HEK293 (cell line): ENCODE results near the gene VDR.

Experiments used
- CTCF ChIA-PET: fragments of 350-600 bp; formaldehyde crosslinking; extraction: SDS; loops from one replicate; lab custom pipeline; 2021; ENCODE audit warnings: antibody characterized with exemption; lab: Yijun Ruan, JAX
- POLR2A ChIA-PET: fragments of 300-600 bp; formaldehyde crosslinking; extraction: SDS; loops from one replicate; lab custom pipeline; 2020; ENCODE audit warnings: antibody characterized with exemption, inconsistent platforms; lab: Yijun Ruan, JAX
- H3K27ac ChIP-seq: fragments of 200-500 bp; sonication (Bioruptor generic); 2 replicates; pipeline ENCODE4 v1.5.1; 2014; ENCODE audit warnings: low read depth, low read length, control low read depth, inconsistent platforms; ENCODE audit errors: extremely low read depth
- H3K36me3 ChIP-seq, 2 experiments: fragments of 200-500 bp in 1 of 2; sonication (Bioruptor generic) in 1 of 2; 1 replicate in 1 of 2; 2 replicates in 1 of 2; pipeline ENCODE4 v1.5.1; 2014 to 2017; ENCODE audit warnings: inconsistent platforms in 2 of 2, low read length in 2 of 2; ENCODE audit not compliant: control insufficient read depth in 2 of 2, insufficient read depth in 1 of 2
- H3K4me1 ChIP-seq: fragments of 200-500 bp; sonication (Bioruptor generic); 2 replicates; pipeline ENCODE4 v1.5.1; 2014; ENCODE audit warnings: mild to moderate bottlenecking, low read length, inconsistent platforms; ENCODE audit not compliant: control insufficient read depth, insufficient read depth
- H3K4me3 ChIP-seq: 2 replicates; pipeline ENCODE4 v1.5.1; 2011; ENCODE audit warnings: low read depth, mild to moderate bottlenecking, control low read depth, low read length, moderate library complexity
- H3K9me3 ChIP-seq: fragments of 200-500 bp; sonication (Bioruptor generic); 2 replicates; pipeline ENCODE4 v1.5.1; 2014; ENCODE audit warnings: low read depth, low read length, inconsistent platforms; ENCODE audit not compliant: control insufficient read depth, insufficient read depth
- SETDB1 ChIP-seq: IDR thresholded peaks from one replicate; pipeline ENCODE4 v1.6.1; 2017; ENCODE audit warnings: mild to moderate bottlenecking, low read length, moderate library complexity, mixed read lengths; ENCODE audit not compliant: insufficient read length
- TRIM28 ChIP-seq: IDR thresholded peaks from 2 replicates; pipeline ENCODE4 v1.6.1; 2011; ENCODE audit warnings: low read length, control low read depth, borderline replicate concordance
- ZBTB6 ChIP-seq: fragments of 450-650 bp; formaldehyde crosslinking; IDR thresholded peaks from 2 replicates; pipeline ENCODE4 v1.5.1; 2017; ENCODE audit warnings: missing biosample characterization, missing genetic modification characterization
- ZFP3 ChIP-seq: fragments of 450-650 bp; formaldehyde crosslinking; IDR thresholded peaks from 2 replicates; pipeline ENCODE4 v1.5.1; 2016; ENCODE audit warnings: low read depth, missing biosample characterization, missing genetic modification characterization
- ZNF146 ChIP-seq: fragments of 450-650 bp; formaldehyde crosslinking; IDR thresholded peaks from 2 replicates; pipeline ENCODE4 v1.5.1; 2016; ENCODE audit warnings: missing biosample characterization, missing genetic modification characterization
- ZNF19 ChIP-seq: fragments of 450-650 bp; formaldehyde crosslinking; IDR thresholded peaks from 2 replicates; pipeline ENCODE4; 2016; ENCODE audit warnings: missing biosample characterization, missing genetic modification characterization, low read depth
- ZNF211 ChIP-seq: fragments of 450-650 bp; formaldehyde crosslinking; IDR thresholded peaks from 2 replicates; pipeline ENCODE4 v1.5.1; 2016; ENCODE audit warnings: low read depth, missing biosample characterization, missing genetic modification characterization
- ZNF214 ChIP-seq: fragments of 450-650 bp; formaldehyde crosslinking; IDR thresholded peaks from 2 replicates; pipeline ENCODE4 v1.5.1; 2017; ENCODE audit warnings: missing biosample characterization, mild to moderate bottlenecking, missing genetic modification characterization, borderline replicate concordance
- ZNF423 ChIP-seq: fragments of 450-650 bp; formaldehyde crosslinking; IDR thresholded peaks from 2 replicates; pipeline ENCODE4 v1.5.1; 2016; ENCODE audit warnings: missing biosample characterization, missing genetic modification characterization
- ZNF521 ChIP-seq: fragments of 450-650 bp; formaldehyde crosslinking; IDR thresholded peaks from 2 replicates; pipeline ENCODE4 v1.5.1; 2017; ENCODE audit warnings: missing biosample characterization, mild to moderate bottlenecking, missing genetic modification characterization
- ZNF560 ChIP-seq: fragments of 450-650 bp; formaldehyde crosslinking; IDR thresholded peaks from 2 replicates; pipeline ENCODE4 v1.5.1; 2017; ENCODE audit warnings: missing biosample characterization, missing genetic modification characterization, borderline replicate concordance
- ZNF561 ChIP-seq: fragments of 450-650 bp; IDR thresholded peaks from 2 replicates; pipeline ENCODE4 v1.5.1; 2018; ENCODE audit warnings: missing biosample characterization, missing genetic modification characterization, borderline replicate concordance
- ZNF585B ChIP-seq: fragments of 450-650 bp; formaldehyde crosslinking; IDR thresholded peaks from 2 replicates; pipeline ENCODE4 v1.5.1; 2016; ENCODE audit warnings: missing biosample characterization, missing genetic modification characterization
- ZNF658 ChIP-seq: fragments of 450-650 bp; formaldehyde crosslinking; IDR thresholded peaks from 2 replicates; pipeline ENCODE4; 2016; ENCODE audit warnings: missing biosample characterization, missing genetic modification characterization
- ZNF670 ChIP-seq: fragments of 450-650 bp; formaldehyde crosslinking; IDR thresholded peaks from 2 replicates; pipeline ENCODE4 v1.5.1; 2016; ENCODE audit warnings: missing biosample characterization, missing genetic modification characterization, low read depth
- ZNF777 ChIP-seq: fragments of 450-650 bp; formaldehyde crosslinking; IDR thresholded peaks from 2 replicates; pipeline ENCODE4 v1.5.1; 2017; ENCODE audit warnings: missing biosample characterization, missing genetic modification characterization, borderline replicate concordance
- ZSCAN16 ChIP-seq: fragments of 450-650 bp; formaldehyde crosslinking; IDR thresholded peaks from 2 replicates; pipeline ENCODE4 v1.5.1; 2016; ENCODE audit warnings: missing biosample characterization, missing genetic modification characterization
- ZXDB ChIP-seq: fragments of 450-650 bp; formaldehyde crosslinking; IDR thresholded peaks from 2 replicates; pipeline ENCODE4 v1.5.1; 2016; ENCODE audit warnings: missing biosample characterization, missing genetic modification characterization
- TF ChIP-seq, protein P1 (sequence below): fragments of 450-650 bp; formaldehyde crosslinking; IDR thresholded peaks from 2 replicates; pipeline ENCODE4 v1.5.1; 2016; ENCODE audit warnings: missing biosample characterization, missing genetic modification characterization
- TF ChIP-seq, protein P2 (sequence below): fragments of 450-650 bp; formaldehyde crosslinking; IDR thresholded peaks from 2 replicates; pipeline ENCODE4; 2016; ENCODE audit warnings: missing biosample characterization, missing genetic modification characterization
- TF ChIP-seq, protein P3 (sequence below): fragments of 450-650 bp; formaldehyde crosslinking; IDR thresholded peaks from 2 replicates; pipeline ENCODE4 v1.5.1; 2016; ENCODE audit warnings: missing biosample characterization, missing genetic modification characterization
- TF ChIP-seq, protein P4 (sequence below): fragments of 450-650 bp; IDR thresholded peaks from 2 replicates; pipeline ENCODE4 v1.5.1; 2018; ENCODE audit warnings: missing biosample characterization, mild to moderate bottlenecking, missing genetic modification characterization
- TF ChIP-seq, protein P5 (sequence below): fragments of 450-650 bp; formaldehyde crosslinking; IDR thresholded peaks from 2 replicates; pipeline ENCODE4 v1.5.1; 2016; ENCODE audit warnings: missing biosample characterization, missing genetic modification characterization

Gene VDR

DNA sequence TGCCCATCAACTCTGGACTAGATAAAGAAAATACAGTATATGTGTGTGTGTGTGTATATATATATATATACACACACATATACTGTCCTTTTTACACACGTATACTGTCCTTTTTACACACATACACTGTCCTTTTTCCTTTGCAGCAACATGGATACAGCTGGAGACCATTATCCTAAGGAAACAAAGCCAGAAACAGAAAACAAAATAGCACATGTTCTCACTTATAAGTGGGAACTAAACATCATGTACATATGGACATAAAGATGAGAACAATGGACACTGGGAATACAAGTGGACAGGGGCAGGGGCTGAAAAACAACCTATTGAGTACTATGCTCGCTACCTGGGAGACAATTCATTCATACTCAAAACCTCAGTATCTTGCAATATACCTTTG is 23.7 kb downstream of the VDR start:
- H3K36me3 ChIP-seq: peaks cover 0 to 3% of the 10 kb centered on the region in 2 experiments; a peak in 1 of 3 replicates
- CTCF ChIA-PET: interaction anchor here (0.7 to 1.3 kb wide), 6 partner anchors 10 to 571 kb away, joined by 3 to 4 read pairs (median 3); partner anchors contain the start of gene TMEM106C
- H3K4me1 ChIP-seq: no peaks in the 10 kb centered on the region
- POLR2A ChIA-PET: no interaction called here
- no peaks in the 10 kb centered on the region for H3K9me3 ChIP-seq
- H3K4me3 ChIP-seq: no peak overlapping the region
- no peak overlapping the region for H3K27ac ChIP-seq
- TF ChIP-seq ZNF670 (no peak), ZNF560 (tag by site-specific recombination) (no peak), ZBTB6 (tag by site-specific recombination) (no peak), ZSCAN16 (tag by site-specific recombination) (no peak), TRIM28 (no peak), ZNF658 (no peak)

- H3K36me3 ChIP-seq: peaks cover 0 to 3% of the 10 kb centered on the region in 2 experiments; a peak in 1 of 3 replicates
- ChIA-PET POLR2A (interaction anchor here (1.7 kb wide), 1 partner anchor 26 kb away, joined by 5 read pairs; the partner anchor contains the start of gene VDR), CTCF (interaction anchor here (1.2 to 1.8 kb wide), 2 partner anchors 9 to 26 kb away, joined by 5 to 7 read pairs; partner anchors contain the start of gene VDR)
- no peak overlapping the region for H3K27ac ChIP-seq
- H3K9me3 ChIP-seq: no peaks in the 10 kb centered on the region
- H3K4me3 ChIP-seq: no peak overlapping the region
- H3K4me1 ChIP-seq: no peaks in the 10 kb centered on the region
- TF ChIP-seq ZNF561 (tag by site-specific recombination): no peak
- TF ChIP-seq ZNF521 (tag by site-specific recombination): no peak
- TF ChIP-seq, protein P1, sequence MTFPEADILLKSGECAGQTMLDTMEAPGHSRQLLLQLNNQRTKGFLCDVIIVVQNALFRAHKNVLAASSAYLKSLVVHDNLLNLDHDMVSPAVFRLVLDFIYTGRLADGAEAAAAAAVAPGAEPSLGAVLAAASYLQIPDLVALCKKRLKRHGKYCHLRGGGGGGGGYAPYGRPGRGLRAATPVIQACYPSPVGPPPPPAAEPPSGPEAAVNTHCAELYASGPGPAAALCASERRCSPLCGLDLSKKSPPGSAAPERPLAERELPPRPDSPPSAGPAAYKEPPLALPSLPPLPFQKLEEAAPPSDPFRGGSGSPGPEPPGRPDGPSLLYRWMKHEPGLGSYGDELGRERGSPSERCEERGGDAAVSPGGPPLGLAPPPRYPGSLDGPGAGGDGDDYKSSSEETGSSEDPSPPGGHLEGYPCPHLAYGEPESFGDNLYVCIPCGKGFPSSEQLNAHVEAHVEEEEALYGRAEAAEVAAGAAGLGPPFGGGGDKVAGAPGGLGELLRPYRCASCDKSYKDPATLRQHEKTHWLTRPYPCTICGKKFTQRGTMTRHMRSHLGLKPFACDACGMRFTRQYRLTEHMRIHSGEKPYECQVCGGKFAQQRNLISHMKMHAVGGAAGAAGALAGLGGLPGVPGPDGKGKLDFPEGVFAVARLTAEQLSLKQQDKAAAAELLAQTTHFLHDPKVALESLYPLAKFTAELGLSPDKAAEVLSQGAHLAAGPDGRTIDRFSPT (tag by site-specific recombination): no peak
- no peak for TF ChIP-seq ZFP3
- TF ChIP-seq SETDB1: no peak
- TF ChIP-seq, protein P2, sequence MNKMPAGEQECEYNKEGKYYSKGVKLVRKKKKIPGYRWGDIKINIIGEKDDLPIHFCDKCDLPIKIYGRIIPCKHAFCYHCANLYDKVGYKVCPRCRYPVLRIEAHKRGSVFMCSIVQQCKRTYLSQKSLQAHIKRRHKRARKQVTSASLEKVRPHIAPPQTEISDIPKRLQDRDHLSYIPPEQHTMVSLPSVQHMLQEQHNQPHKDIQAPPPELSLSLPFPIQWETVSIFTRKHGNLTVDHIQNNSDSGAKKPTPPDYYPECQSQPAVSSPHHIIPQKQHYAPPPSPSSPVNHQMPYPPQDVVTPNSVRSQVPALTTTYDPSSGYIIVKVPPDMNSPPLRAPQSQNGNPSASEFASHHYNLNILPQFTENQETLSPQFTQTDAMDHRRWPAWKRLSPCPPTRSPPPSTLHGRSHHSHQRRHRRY (tag by site-specific recombination): no peak
- TF ChIP-seq ZXDB (tag by site-specific recombination): no peak
- TF ChIP-seq, protein P3, sequence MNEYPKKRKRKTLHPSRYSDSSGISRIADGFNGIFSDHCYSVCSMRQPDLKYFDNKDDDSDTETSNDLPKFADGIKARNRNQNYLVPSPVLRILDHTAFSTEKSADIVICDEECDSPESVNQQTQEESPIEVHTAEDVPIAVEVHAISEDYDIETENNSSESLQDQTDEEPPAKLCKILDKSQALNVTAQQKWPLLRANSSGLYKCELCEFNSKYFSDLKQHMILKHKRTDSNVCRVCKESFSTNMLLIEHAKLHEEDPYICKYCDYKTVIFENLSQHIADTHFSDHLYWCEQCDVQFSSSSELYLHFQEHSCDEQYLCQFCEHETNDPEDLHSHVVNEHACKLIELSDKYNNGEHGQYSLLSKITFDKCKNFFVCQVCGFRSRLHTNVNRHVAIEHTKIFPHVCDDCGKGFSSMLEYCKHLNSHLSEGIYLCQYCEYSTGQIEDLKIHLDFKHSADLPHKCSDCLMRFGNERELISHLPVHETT: no peak
- no peak for TF ChIP-seq ZNF423 (tag by site-specific recombination)
- no peak for TF ChIP-seq ZNF146
- no peak for TF ChIP-seq ZNF211 (tag by site-specific recombination)
- TF ChIP-seq, protein P4, sequence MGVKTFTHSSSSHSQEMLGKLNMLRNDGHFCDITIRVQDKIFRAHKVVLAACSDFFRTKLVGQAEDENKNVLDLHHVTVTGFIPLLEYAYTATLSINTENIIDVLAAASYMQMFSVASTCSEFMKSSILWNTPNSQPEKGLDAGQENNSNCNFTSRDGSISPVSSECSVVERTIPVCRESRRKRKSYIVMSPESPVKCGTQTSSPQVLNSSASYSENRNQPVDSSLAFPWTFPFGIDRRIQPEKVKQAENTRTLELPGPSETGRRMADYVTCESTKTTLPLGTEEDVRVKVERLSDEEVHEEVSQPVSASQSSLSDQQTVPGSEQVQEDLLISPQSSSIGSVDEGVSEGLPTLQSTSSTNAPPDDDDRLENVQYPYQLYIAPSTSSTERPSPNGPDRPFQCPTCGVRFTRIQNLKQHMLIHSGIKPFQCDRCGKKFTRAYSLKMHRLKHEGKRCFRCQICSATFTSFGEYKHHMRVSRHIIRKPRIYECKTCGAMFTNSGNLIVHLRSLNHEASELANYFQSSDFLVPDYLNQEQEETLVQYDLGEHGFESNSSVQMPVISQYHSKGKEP (tag by site-specific recombination): no peak
- TF ChIP-seq ZNF19 (tag by site-specific recombination): no peak
- TF ChIP-seq ZNF214 (tag by site-specific recombination): no peak
- TF ChIP-seq, protein P5, sequence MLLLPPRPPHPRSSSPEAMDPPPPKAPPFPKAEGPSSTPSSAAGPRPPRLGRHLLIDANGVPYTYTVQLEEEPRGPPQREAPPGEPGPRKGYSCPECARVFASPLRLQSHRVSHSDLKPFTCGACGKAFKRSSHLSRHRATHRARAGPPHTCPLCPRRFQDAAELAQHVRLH: no peak
- no peak for TF ChIP-seq ZSCAN16 (tag by site-specific recombination)
- no peak for TF ChIP-seq ZNF777 (tag by site-specific recombination)
- no peak for TF ChIP-seq ZNF585B (tag by site-specific recombination)
Measured at GRCh38 chr12:47878918-47879481, 25.8 kb downstream of the VDR start.
